Right forelimb (tissue), 1 donor: ENCODE results near the gene PPP1R1B.

Experiments used
- DNase-seq: peaks from one replicate; pipeline ENCODE4 v3.0.0-alpha.2; 2018

Gene PPP1R1B

DNA sequence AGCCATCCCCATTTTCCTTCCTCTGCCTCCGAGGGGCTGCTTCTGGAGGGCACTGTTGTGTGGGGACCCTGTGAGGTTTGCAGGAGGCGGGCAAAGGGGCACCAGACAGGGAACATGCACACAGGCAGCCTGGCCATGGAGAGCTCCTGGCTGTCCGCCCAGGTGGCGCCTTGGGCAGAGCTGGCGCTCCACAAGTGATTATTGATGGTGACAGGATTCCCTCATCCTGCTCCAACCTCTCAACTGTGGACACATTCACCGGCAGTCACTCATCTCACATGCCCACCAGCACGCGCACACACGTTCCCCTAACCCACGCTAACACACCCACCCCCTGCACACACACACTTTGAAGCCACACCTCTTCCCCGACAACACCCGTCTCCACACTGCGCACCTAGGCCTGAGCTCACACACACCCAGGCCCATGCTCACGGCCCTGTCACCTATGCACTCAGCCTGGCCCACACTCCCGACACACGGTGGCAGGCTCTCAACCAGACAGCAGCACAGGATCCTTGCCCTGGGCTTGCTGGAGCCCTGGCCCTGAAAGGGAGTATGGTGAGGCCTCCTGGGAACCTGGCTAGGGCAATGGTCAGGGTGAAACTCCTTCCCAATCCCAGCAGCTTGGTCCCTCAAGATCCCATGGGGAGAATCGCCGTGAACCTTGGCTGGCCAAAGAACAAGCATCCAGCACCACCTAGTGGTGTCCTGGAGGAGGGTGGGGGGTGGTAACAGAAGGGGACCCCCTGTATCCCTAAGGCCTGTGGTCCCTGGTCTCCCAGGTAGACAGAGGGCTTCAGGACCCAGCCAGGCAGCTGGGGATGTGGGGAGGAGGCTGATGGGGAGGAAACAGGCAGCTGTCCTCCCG is 45.1 kb downstream of the PPP1R1B start:
- no peak for DNase-seq

DNA sequence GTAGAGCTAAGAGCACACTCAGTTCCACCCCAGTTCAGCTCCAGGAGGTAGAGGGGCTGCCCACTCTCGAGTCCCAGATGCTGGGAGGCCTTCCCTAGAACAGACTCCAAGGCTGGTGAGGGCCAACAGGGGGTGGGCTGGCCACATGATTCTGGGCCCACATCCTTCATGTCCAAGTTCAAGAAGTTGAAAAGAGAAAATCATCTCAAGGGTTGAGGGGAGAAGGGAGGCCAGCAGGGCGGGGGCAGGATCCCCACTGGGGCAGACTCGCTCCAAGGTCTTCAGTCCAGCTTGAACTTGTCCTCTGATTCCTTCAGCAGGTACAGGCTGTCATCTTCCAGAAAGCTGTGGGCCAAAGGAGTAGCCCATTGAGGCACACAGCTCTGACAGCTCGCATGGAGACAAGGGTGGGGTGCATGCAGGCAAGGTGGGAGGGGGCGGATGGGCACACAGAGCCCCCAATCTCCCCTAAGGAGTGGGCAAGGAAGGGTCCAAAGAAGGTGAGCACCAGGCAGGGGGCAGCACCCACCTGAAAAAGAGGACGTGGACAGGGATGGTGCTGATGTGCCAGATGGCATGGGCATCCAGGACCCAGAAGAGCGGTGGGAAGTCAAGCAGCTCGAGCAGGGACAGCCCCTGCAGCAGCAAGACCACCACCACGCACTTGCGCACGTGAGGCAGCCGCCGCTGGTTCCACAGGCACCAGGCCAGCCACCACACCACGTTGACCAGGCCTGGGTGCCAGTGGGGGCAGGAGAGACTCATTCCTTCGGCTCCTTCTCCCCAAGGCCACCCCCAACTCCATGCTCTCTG is 46.0 kb downstream of the PPP1R1B start:
- no peak for DNase-seq

GRCh38 chr17:39673335-39674081 is 46.8 kb downstream of the PPP1R1B start:
- DNase-seq = no peak

DNA sequence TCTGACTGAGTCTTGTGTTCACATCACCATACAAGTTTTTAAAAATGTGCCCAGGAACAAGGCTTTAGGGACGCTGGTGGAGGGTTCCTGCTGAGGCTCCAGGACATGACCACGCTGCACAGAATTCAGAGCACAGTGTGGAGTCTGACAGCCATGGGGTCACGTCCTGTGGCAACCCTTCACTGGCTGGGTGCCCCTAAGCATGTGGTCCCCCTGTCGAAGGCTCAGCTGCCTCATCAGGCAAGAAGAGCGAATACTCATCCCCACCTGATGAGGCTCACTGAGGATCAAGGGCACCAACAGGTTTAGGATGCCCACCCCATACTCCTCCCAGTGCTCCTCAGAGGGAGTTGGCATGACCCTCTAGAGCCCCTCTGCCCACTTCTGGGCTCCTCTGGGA is 47.4 kb downstream of the PPP1R1B start:
- no peak for DNase-seq

- no peak for DNase-seq
Observed at GRCh38 chr17:39674702-39675389, 48.1 kb downstream of the PPP1R1B start.

- no peak for DNase-seq
Observed at GRCh38 chr17:39675390-39676082, 48.8 kb downstream of the PPP1R1B start.

DNA sequence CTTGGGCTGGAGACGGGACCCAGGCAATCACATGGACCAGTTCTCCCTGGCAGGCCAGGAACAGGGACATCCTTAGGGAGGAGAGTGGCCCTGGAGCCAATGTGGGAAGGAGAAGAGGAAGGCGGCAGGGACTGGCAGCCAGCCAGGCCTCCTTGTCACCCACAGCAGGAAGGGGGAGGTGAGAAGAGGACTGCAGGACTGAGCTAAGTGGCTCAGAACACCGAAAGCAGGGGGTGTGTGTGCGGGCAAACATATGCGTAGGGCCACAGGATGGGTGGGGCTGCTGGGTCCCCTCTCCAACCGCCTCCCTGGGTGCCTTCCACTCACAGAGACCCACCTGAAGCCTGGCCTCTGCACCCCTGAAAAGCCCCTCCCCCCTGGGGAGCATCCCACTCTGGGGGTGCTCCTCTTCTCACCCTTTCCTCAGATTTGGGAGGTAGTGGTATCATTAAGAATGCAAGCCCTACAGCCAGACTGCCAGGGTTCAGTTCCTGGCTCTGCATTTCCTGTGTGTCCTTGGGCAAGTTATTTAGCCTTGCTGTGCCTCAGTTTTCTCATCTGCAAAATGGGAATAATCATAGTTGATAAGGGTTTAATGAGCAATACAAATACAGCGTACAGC is 49.6 kb downstream of the PPP1R1B start:
- no peak for DNase-seq

DNA sequence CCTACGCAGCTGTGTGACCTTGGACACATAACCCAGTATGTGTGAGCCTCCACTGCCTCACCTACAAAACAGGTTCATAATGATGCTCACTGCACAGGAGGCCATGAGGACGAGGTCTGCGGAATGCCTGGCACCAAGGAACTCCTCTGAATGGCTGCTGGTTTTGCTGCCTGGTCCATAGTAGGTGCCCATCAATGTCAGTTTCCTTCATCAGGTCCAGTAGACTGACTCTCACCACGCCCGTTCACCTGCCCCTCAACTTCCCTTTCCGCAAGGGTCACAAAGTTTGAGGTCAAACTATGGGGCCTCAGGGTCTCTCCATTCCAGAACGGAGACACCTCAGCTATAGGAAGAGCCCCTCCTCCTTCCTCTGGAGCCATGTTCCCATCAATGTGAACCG is 50.3 kb downstream of the PPP1R1B start:
- no peak for DNase-seq

GRCh38 chr17:39677542-39678339 is 51.0 kb downstream of the PPP1R1B start:
- no peak for DNase-seq

- DNase-seq = no peak
Observed at GRCh38 chr17:39678340-39679116, 51.8 kb downstream of the PPP1R1B start.

DNA sequence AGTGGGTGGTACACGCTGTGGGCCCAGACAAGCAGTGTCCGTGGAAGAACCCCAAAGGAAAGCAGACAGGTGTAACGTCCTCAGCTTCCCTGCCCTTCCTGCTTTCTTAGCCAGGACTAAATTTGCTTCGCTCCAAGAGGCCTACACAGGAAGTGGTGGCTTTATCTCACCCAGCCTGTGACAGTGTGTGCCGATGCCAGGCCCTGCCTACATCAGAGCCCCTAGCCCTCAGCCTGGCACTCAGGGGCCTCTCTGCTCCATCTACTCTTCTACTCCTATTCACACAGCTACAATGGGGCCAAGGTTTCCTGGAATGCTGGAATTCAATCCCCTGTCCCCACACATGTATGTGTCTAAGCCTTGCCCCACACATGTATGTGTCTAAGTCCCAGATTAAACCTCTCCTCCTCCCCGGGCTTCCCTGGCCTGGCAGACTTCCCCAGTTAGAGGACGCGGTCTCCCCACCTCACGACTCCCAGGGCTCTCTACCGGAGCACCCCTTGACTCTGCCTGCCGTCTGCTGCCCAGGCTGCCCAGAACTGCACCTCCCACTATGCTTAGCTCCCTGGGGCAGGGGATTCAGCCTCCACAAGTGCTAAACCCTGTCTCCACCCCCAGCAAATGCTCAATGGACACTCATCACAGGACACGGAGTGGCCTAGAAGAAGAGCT is 52.9 kb downstream of the PPP1R1B start:
- DNase-seq = no peak

GRCh38 chr17:39683295-39683939 is 56.7 kb downstream of the PPP1R1B start:
- no peak for DNase-seq

DNA sequence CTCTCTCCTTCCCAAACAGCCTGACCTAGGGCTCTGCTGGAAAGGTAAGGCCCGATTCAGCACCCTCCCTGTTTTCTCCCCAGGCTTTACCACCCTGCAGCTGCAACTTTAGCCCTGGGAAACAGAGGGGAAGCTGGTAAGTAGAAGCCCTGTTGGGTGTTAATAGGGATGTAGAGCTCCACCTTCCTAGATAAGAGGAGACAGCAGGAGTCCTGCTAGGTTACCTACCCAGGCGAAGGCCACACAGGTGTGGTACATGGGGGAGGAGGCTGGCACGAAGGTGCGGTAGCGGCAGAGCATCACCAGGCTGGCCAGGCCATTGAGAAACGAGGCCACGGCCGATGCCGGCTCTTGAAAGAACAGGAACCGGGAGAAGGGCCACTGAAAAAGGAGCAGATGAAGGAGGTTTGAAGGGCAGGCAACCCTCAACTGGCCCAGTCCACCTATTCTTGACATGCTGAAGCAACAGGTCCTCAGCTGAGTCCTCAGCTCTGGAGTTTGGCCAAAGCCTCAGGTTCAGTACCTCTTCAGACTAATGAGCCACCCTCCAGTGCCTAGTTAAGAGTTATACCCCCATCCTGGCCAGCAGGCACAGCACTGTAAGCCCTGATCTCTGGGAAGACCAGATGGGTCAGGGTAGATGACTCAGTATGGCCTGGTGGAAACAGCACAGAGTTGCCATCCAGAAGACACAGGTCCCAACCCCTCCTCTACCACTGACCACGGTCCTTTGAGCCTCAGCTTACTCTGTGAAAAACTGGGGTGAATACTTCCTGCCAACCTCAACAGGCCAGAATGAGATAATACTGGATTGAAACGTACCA is 57.8 kb downstream of the PPP1R1B start:
- DNase-seq = no peak
